Activated CD8-positive, alpha-beta T cell treated with anti-CD3 and anti-CD28 coated beads for 36 hours (primary cell): Measurements from ENCODE around the gene RHOH. TPM values are rescaled to one million over a fixed set of nuclear protein-coding genes. Genes with fewer than 3 reads are reported as not detected.

Source experiments
- ATAC-seq: fragments of 200-7000 bp; cut with Tn5 transposase; one replicate; pipeline ENCODE4 v1.10.0; 2021; ENCODE audit warnings: mild to moderate bottlenecking, moderate library complexity
- CTCF ChIA-PET: fragments of 350-600 bp; sonication (Branson Sonifier 250); formaldehyde crosslinking; loops from one replicate; lab custom pipeline; 2021; ENCODE audit warnings: antibody characterized with exemption; lab: Charles Lee
- POLR2A ChIA-PET: fragments of 350-600 bp; sonication (Branson Sonifier 250); formaldehyde crosslinking; loops from one replicate; lab custom pipeline; 2021; ENCODE audit warnings: antibody characterized with exemption; lab: Charles Lee
- DNase-seq: peaks from one replicate; pipeline ENCODE4 v3.0.0-alpha.2; 2020
- H3K27ac Mint-ChIP-seq: one replicate; pipeline ENCODE4 v1.8.0; 2021; ENCODE audit warnings: mild to moderate bottlenecking, mixed read lengths
- H3K27me3 Mint-ChIP-seq: one replicate; pipeline ENCODE4 v1.8.0; 2021; ENCODE audit warnings: mixed read lengths
- H3K36me3 Mint-ChIP-seq: one replicate; pipeline ENCODE4 v1.8.0; 2021; ENCODE audit warnings: low read depth, mixed read lengths
- H3K4me1 Mint-ChIP-seq: one replicate; pipeline ENCODE4 v1.8.0; 2021; ENCODE audit warnings: low read depth, mixed read lengths
- H3K4me3 Mint-ChIP-seq: one replicate; pipeline ENCODE4 v1.8.0; 2021; ENCODE audit warnings: mild to moderate bottlenecking, moderate library complexity, mixed read lengths
- H3K9me3 Mint-ChIP-seq: one replicate; pipeline ENCODE4 v1.8.0; 2021; ENCODE audit warnings: mixed read lengths
- CTCF ChIP-seq: fragments of 200-600 bp; IDR thresholded peaks from one replicate; pipeline ENCODE4 v1.8.0; 2022; ENCODE audit warnings: antibody characterized with exemption, mild to moderate bottlenecking
- intact Hi-C: fragments of 100-400 bp; cut with micrococcal nuclease; formaldehyde crosslinking; loops from one replicate; pipeline ENCODE4 v1.10.0; 2022
- total RNA-seq, 2 experiments: library from RNA; stranded (reverse); gene quantifications; one replicate each; pipeline ENCODE4 v1.2.3, GENCODE V29; 2021

The RHOH gene
- total RNA-seq, 2 experiments from 2014 or later: 121 to 126 TPM

- H3K4me1 Mint-ChIP-seq: peaks cover 72% of the 10 kb centered on the region
- CTCF ChIA-PET: interaction anchor here (1.0 kb wide), 1 partner anchor 9 kb away, joined by 3 read pairs; no protein-coding TSS in a partner anchor
- TF ChIP-seq CTCF: no peak
Observed at GRCh38 chr4:40264497-40264896, 67.7 kb downstream of the RHOH start.

GRCh38 chr4:40264995-40265909 lies 68.4 kb downstream of the RHOH start:
- DNase-seq (peak; percentile 77), ATAC-seq (peak; percentile 71)
- no peak for TF ChIP-seq CTCF
- Mint-ChIP-seq H3K27me3 (no peaks in the 10 kb centered on the region), H3K36me3 (peaks cover 5% of the 10 kb centered on the region), H3K9me3 (peaks cover 5% of the 10 kb centered on the region), H3K4me1 (peaks cover 71% of the 10 kb centered on the region), H3K4me3 (peak overlapping the region; percentile 77), H3K27ac (peak overlapping the region; percentile 95)
- intact Hi-C loops: no loop called here
- ChIA-PET POLR2A (interaction anchor here (0.6 to 2.0 kb wide), 17 partner anchors 9 to 70 kb away, joined by 3 to 6 read pairs (median 3); no protein-coding TSS in a partner anchor), CTCF (interaction anchor here (0.8 to 1.9 kb wide), 8 partner anchors 8 to 44 kb away, joined by 3 to 7 read pairs (median 3); no protein-coding TSS in a partner anchor)

More at GRCh38 chr4:40264497-40264896, 67.7 kb downstream of the RHOH start:
- POLR2A ChIA-PET: interaction anchor here (0.8 to 1.2 kb wide), 7 partner anchors 8 to 49 kb away, joined by 3 to 5 read pairs (median 3); no protein-coding TSS in a partner anchor
- intact Hi-C loops: no loop called here
- peaks cover 5% of the 10 kb centered on the region for H3K9me3 Mint-ChIP-seq
- H3K27ac Mint-ChIP-seq: peak overlapping the region; percentile 95
- H3K4me3 Mint-ChIP-seq: peak overlapping the region; percentile 77
- ATAC-seq: no peak
- no peaks in the 10 kb centered on the region for H3K27me3 Mint-ChIP-seq
- peaks cover 5% of the 10 kb centered on the region for H3K36me3 Mint-ChIP-seq
- no peak for DNase-seq

GRCh38 chr4:40265910-40266274 lies 69.1 kb downstream of the RHOH start:
- no peak for ATAC-seq
- Mint-ChIP-seq H3K36me3 (peaks cover 5% of the 10 kb centered on the region), H3K27ac (peak overlapping the region; percentile 95), H3K27me3 (no peaks in the 10 kb centered on the region), H3K4me1 (peaks cover 69% of the 10 kb centered on the region), H3K9me3 (peaks cover 5% of the 10 kb centered on the region), H3K4me3 (peak overlapping the region; percentile 77)
- intact Hi-C loops: no loop called here
- TF ChIP-seq CTCF: no peak
- DNase-seq: no peak
- ChIA-PET POLR2A (interaction anchor here (0.6 to 2.0 kb wide), 10 partner anchors 9 to 71 kb away, joined by 3 to 6 read pairs (median 3); no protein-coding TSS in a partner anchor), CTCF (interaction anchor here (1.0 to 1.9 kb wide), 6 partner anchors 9 to 44 kb away, joined by 3 to 7 read pairs (median 3); no protein-coding TSS in a partner anchor)

- no peak overlapping the region for H3K27ac Mint-ChIP-seq
- ATAC-seq (no peak), DNase-seq (no peak)
- no peak for TF ChIP-seq CTCF
- intact Hi-C loops: no loop called here
- H3K4me1 Mint-ChIP-seq: peaks cover 65% of the 10 kb centered on the region
- no peaks in the 10 kb centered on the region for H3K9me3 Mint-ChIP-seq
- CTCF ChIA-PET: interaction anchor here (1.0 to 1.9 kb wide), 3 partner anchors 10 to 40 kb away, joined by 3 to 6 read pairs (median 4); no protein-coding TSS in a partner anchor
- no peaks in the 10 kb centered on the region for H3K27me3 Mint-ChIP-seq
- POLR2A ChIA-PET: interaction anchor here (1.0 kb wide), 1 partner anchor 40 kb away, joined by 3 read pairs; no protein-coding TSS in a partner anchor
- H3K4me3 Mint-ChIP-seq: no peak overlapping the region
- peaks cover 3% of the 10 kb centered on the region for H3K36me3 Mint-ChIP-seq
Observed at GRCh38 chr4:40269133-40269532, 72.3 kb downstream of the RHOH start.
